D721Med (cell line): ENCODE data around the gene MROH9.

Experiments
- DNase-seq: peaks from one replicate; pipeline ENCODE4 v3.0.0; 2011; ENCODE audit warnings: low spot score; ENCODE audit not compliant: insufficient read length
- FAIRE-seq: peaks from 2 replicates; lab custom pipeline; 2011; peaks lifted over from hg19 to GRCh38; lab: Jason Lieb, UNC
- CTCF ChIP-seq: IDR thresholded peaks from 2 replicates; pipeline ENCODE4 v1.5.1; 2012; ENCODE audit warnings: mild to moderate bottlenecking, control low read depth; ENCODE audit not compliant: insufficient read depth; ENCODE audit errors: missing control alignments

The MROH9 gene

GRCh38 chr1:170935231-170935630 is at the start of gene MROH9:
TSS of gene MROH9 (plus strand) at chr1:170935534. CDS start at chr1:170945557, 10,023 bp downstream.
- no peak for TF ChIP-seq CTCF
- DNase-seq (no peak), FAIRE-seq (no peak)

- DNase-seq (no peak), FAIRE-seq (peak; percentile 78)
- no peak for TF ChIP-seq CTCF
Observed at GRCh38 chr1:170885551-170885950, 49.8 kb upstream of the MROH9 start.

- peak; percentile 91 for FAIRE-seq
- DNase-seq = no peak
- TF ChIP-seq CTCF = no peak
Observed at GRCh38 chr1:170886460-170886859, 48.9 kb upstream of the MROH9 start.

GRCh38 chr1:170887726-170888125 is 47.6 kb upstream of the MROH9 start:
- FAIRE-seq (peak; percentile 81), DNase-seq (no peak)

GRCh38 chr1:170891872-170892271 is 43.5 kb upstream of the MROH9 start:
- FAIRE-seq (peak; percentile 63), DNase-seq (no peak)
- TF ChIP-seq CTCF = no peak

More at GRCh38 chr1:170887726-170888125, 47.6 kb upstream of the MROH9 start:
- TF ChIP-seq CTCF = no peak

GRCh38 chr1:170893655-170894297 is 41.6 kb upstream of the MROH9 start:
- no peak for FAIRE-seq

More at GRCh38 chr1:170893655-170894297, 41.6 kb upstream of the MROH9 start:
- TF ChIP-seq CTCF = no peak
- no peak for DNase-seq
